NCI-H1417 (cell line): ENCODE data around the gene LRRC7.
"Not testable (repeated sequence)": the region's sequence is repeated elsewhere in the genome, so short reads cannot be mapped to it uniquely, and the experiment has no call there.

Experiments used
- DNase-seq, 3 experiments: peaks; one replicate each; lab custom pipeline; 2025; lab: John Stamatoyannopoulos, UW

The LRRC7 gene

GRCh38 chr1:69871412-69871811 is 303.7 kb downstream of the LRRC7 start:
- no peak for DNase-seq

- DNase-seq, result no peak
Measured at GRCh38 chr1:69878338-69878737, 310.6 kb downstream of the LRRC7 start.

GRCh38 chr1:69888016-69888415 is 320.3 kb downstream of the LRRC7 start:
- DNase-seq, result not testable (repeated sequence)

GRCh38 chr1:69888657-69889056 is 320.9 kb downstream of the LRRC7 start:
- DNase-seq, result no peak

GRCh38 chr1:69898403-69898947 is 330.8 kb downstream of the LRRC7 start:
- no peak for DNase-seq

GRCh38 chr1:69911301-69911801 is 343.6 kb downstream of the LRRC7 start:
- no peak for DNase-seq

GRCh38 chr1:69913977-69914376 is 346.3 kb downstream of the LRRC7 start:
- no peak for DNase-seq

GRCh38 chr1:69914976-69915765 is 347.4 kb downstream of the LRRC7 start:
- DNase-seq, result no peak

GRCh38 chr1:69919129-69919921 is 351.6 kb downstream of the LRRC7 start:
- DNase-seq, result no peak

- no peak for DNase-seq
Measured at GRCh38 chr1:69919922-69920273, 352.2 kb downstream of the LRRC7 start.

- DNase-seq, result no peak
Measured at GRCh38 chr1:69920426-69920825, 352.7 kb downstream of the LRRC7 start.

GRCh38 chr1:69921486-69921885 is 353.8 kb downstream of the LRRC7 start:
- DNase-seq, result no peak

- not testable (repeated sequence) for DNase-seq
Measured at GRCh38 chr1:69928234-69928633, 360.5 kb downstream of the LRRC7 start.

GRCh38 chr1:69929308-69930057 is 361.8 kb downstream of the LRRC7 start:
- no peak for DNase-seq

GRCh38 chr1:69930396-69930795 is 362.7 kb downstream of the LRRC7 start:
- DNase-seq, result no peak

GRCh38 chr1:69932760-69933159 is 365.0 kb downstream of the LRRC7 start:
- DNase-seq, result no peak

GRCh38 chr1:69940231-69940630 is 372.5 kb downstream of the LRRC7 start:
- DNase-seq, result no peak

- DNase-seq, result no peak
Measured at GRCh38 chr1:69940816-69941215, 373.1 kb downstream of the LRRC7 start.

GRCh38 chr1:69943030-69943429 is 375.3 kb downstream of the LRRC7 start:
- DNase-seq, result no peak

GRCh38 chr1:69946935-69947334 is 379.2 kb downstream of the LRRC7 start:
- DNase-seq, result no peak

- no peak for DNase-seq
Measured at GRCh38 chr1:69947837-69948236, 380.1 kb downstream of the LRRC7 start.

- no peak for DNase-seq
Measured at GRCh38 chr1:69952676-69953075, 385.0 kb downstream of the LRRC7 start.
